Activated gamma-delta T cell (primary cell): ENCODE measurements around the gene SIRT2.
A peak's percentile ranks its signal among the peaks of the same experiment; 100 is the strongest.
"Not testable (repeated sequence)": the region's sequence is repeated elsewhere in the genome, so short reads cannot be mapped to it uniquely, and the experiment has no call there.

Source experiments
- DNase-seq: peaks from one replicate; lab custom pipeline; 2025; lab: John Stamatoyannopoulos, UW

The SIRT2 gene

GRCh38 chr19:38868551-38868950 lies 30.9 kb downstream of the SIRT2 start:
- no peak for DNase-seq

GRCh38 chr19:38867171-38867780 lies 32.1 kb downstream of the SIRT2 start:
- no peak for DNase-seq

GRCh38 chr19:38862321-38863059 lies 36.9 kb downstream of the SIRT2 start:
- no peak for DNase-seq

GRCh38 chr19:38861368-38861767 lies 38.0 kb downstream of the SIRT2 start:
- DNase-seq = no peak

GRCh38 chr19:38859631-38860204 lies 39.7 kb downstream of the SIRT2 start:
- DNase-seq = not testable (repeated sequence)

GRCh38 chr19:38856813-38857212 lies 42.6 kb downstream of the SIRT2 start:
- DNase-seq = no peak

- DNase-seq = not testable (repeated sequence)
Measured at GRCh38 chr19:38855751-38856150, 43.7 kb downstream of the SIRT2 start.

- DNase-seq = not testable (repeated sequence)
Measured at GRCh38 chr19:38854961-38855360, 44.5 kb downstream of the SIRT2 start.

GRCh38 chr19:38853214-38853613 lies 46.2 kb downstream of the SIRT2 start:
- DNase-seq = no peak

- peak; percentile 63 for DNase-seq
Measured at GRCh38 chr19:38852231-38853044, 47.0 kb downstream of the SIRT2 start.

- DNase-seq = peak; percentile 78
Measured at GRCh38 chr19:38851622-38852230, 47.7 kb downstream of the SIRT2 start.

GRCh38 chr19:38850976-38851621 lies 48.3 kb downstream of the SIRT2 start:
- DNase-seq = no peak

GRCh38 chr19:38850436-38850975 lies 48.9 kb downstream of the SIRT2 start:
- peak; percentile 77 for DNase-seq

GRCh38 chr19:38849860-38850435 lies 49.5 kb downstream of the SIRT2 start, which contains the start of gene HNRNPL:
TSS of gene HNRNPL (minus strand) at chr19:38849986. CDS start at chr19:38849966, 20 bp downstream.
- peak; percentile 99 for DNase-seq

GRCh38 chr19:38849147-38849859 lies 50.1 kb downstream of the SIRT2 start:
- peak; percentile 99 for DNase-seq

- no peak for DNase-seq
Measured at GRCh38 chr19:38848299-38849146, 50.9 kb downstream of the SIRT2 start.

GRCh38 chr19:38846097-38846496 lies 53.3 kb downstream of the SIRT2 start:
- DNase-seq = no peak

GRCh38 chr19:38845374-38846024 lies 53.9 kb downstream of the SIRT2 start:
- no peak for DNase-seq
